H9 (cell line): Measurements from ENCODE around the gene CDH26. TPM values are rescaled to one million over a fixed set of nuclear protein-coding genes. Genes with fewer than 3 reads are reported as not detected.

Experiments used
- DNase-seq: peaks from one replicate; pipeline ENCODE4 v3.0.0-alpha.2; 2017
- H2AFZ ChIP-seq: one replicate; pipeline ENCODE4 v1.6.1; 2013; ENCODE audit warnings: mild to moderate bottlenecking, low read length, control low read depth, moderate library complexity
- H2AK5ac ChIP-seq: 2 replicates; pipeline ENCODE4 v1.6.1; 2013; ENCODE audit warnings: low read length, control low read depth, mixed read lengths; ENCODE audit not compliant: insufficient read length
- H2BK120ac ChIP-seq: one replicate; pipeline ENCODE4 v1.6.1; 2013; ENCODE audit warnings: low read depth, mild to moderate bottlenecking, low read length, control low read depth, inconsistent platforms; ENCODE audit not compliant: poor library complexity, severe bottlenecking
- H2BK12ac ChIP-seq: 2 replicates; pipeline ENCODE4 v1.6.1; 2013; ENCODE audit warnings: low read length, control low read depth, mixed read lengths, low read depth; ENCODE audit not compliant: insufficient read length
- H2BK15ac ChIP-seq: 2 replicates; pipeline ENCODE4 v1.6.1; 2013; ENCODE audit warnings: low read depth, low read length, control low read depth
- H2BK20ac ChIP-seq: one replicate; pipeline ENCODE4 v1.6.1; 2013; ENCODE audit warnings: low read depth, mild to moderate bottlenecking, low read length, control low read depth, inconsistent platforms; ENCODE audit not compliant: poor library complexity, severe bottlenecking
- H2BK5ac ChIP-seq: 2 replicates; pipeline ENCODE4 v1.6.1; 2013; ENCODE audit warnings: low read length, control low read depth, mixed read lengths; ENCODE audit not compliant: insufficient read length
- H3K14ac ChIP-seq: 2 replicates; pipeline ENCODE4 v1.6.1; 2013; ENCODE audit warnings: low read length, control low read depth; ENCODE audit not compliant: insufficient read depth
- H3K18ac ChIP-seq: 2 replicates; pipeline ENCODE4 v1.6.1; 2013; ENCODE audit warnings: low read depth, mild to moderate bottlenecking, mixed read lengths, low read length, control low read depth; ENCODE audit not compliant: insufficient read length
- H3K23ac ChIP-seq: 2 replicates; pipeline ENCODE4 v1.6.1; 2013; ENCODE audit warnings: low read length, control low read depth, mixed read lengths, low read depth; ENCODE audit not compliant: insufficient read length
- H3K23me2 ChIP-seq: 2 replicates; pipeline ENCODE4 v1.6.1; 2013; ENCODE audit warnings: low read depth, mild to moderate bottlenecking, mixed read lengths, low read length, control low read depth; ENCODE audit not compliant: insufficient read length, poor library complexity, severe bottlenecking
- H3K27ac ChIP-seq: 2 replicates; pipeline ENCODE4 v1.5.1; 2013; ENCODE audit warnings: low read length, control low read depth, mixed read lengths, low read depth; ENCODE audit not compliant: insufficient read length
- H3K27me3 ChIP-seq: 2 replicates; pipeline ENCODE4 v1.6.1; 2013; ENCODE audit warnings: low read length, control low read depth, inconsistent platforms; ENCODE audit not compliant: insufficient read depth
- H3K4ac ChIP-seq: 2 replicates; pipeline ENCODE4 v1.6.1; 2013; ENCODE audit warnings: low read depth, mild to moderate bottlenecking, control low read depth, inconsistent platforms, low read length, moderate library complexity
- H3K4me1 ChIP-seq: 2 replicates; pipeline ENCODE4 v1.6.1; 2013; ENCODE audit warnings: low read length, control low read depth, inconsistent platforms; ENCODE audit not compliant: insufficient read depth
- H3K4me2 ChIP-seq: 2 replicates; pipeline ENCODE4 v1.6.1; 2013; ENCODE audit warnings: low read length, control low read depth, mixed read lengths; ENCODE audit not compliant: insufficient read length, insufficient read depth
- H3K56ac ChIP-seq: 2 replicates; pipeline ENCODE4 v1.6.1; 2013; ENCODE audit warnings: low read depth, mild to moderate bottlenecking, mixed read lengths, low read length, control low read depth; ENCODE audit not compliant: insufficient read length
- H3K79me1 ChIP-seq: 2 replicates; pipeline ENCODE4 v1.6.1; 2013; ENCODE audit warnings: low read depth, mild to moderate bottlenecking, moderate library complexity, low read length, control low read depth, inconsistent platforms; ENCODE audit not compliant: insufficient read depth, poor library complexity, severe bottlenecking
- H3K79me2 ChIP-seq: 2 replicates; pipeline ENCODE4 v1.6.1; 2013; ENCODE audit warnings: low read length, control low read depth, inconsistent platforms; ENCODE audit not compliant: insufficient read depth
- H3K9ac ChIP-seq: 2 replicates; pipeline ENCODE4 v1.6.1; 2013; ENCODE audit warnings: low read length, control low read depth, mixed read lengths; ENCODE audit not compliant: insufficient read length; ENCODE audit errors: extremely low read depth
- H3K9me3 ChIP-seq: one replicate; pipeline ENCODE4 v1.6.1; 2013; ENCODE audit warnings: low read depth, low read length, inconsistent platforms; ENCODE audit not compliant: control insufficient read depth
- H3T11ph ChIP-seq: one replicate; pipeline ENCODE4 v1.6.1; 2013; ENCODE audit warnings: mild to moderate bottlenecking, low read length, control low read depth, inconsistent platforms
- H4K20me1 ChIP-seq: one replicate; pipeline ENCODE4 v1.6.1; 2013; ENCODE audit not compliant: control insufficient read depth, insufficient read length, insufficient read depth
- H4K5ac ChIP-seq: 2 replicates; pipeline ENCODE4 v1.6.1; 2013; ENCODE audit warnings: low read depth, mild to moderate bottlenecking, mixed read lengths, low read length, control low read depth; ENCODE audit not compliant: insufficient read length
- H4K8ac ChIP-seq: replicated peaks from 2 replicates; pipeline ENCODE4 v1.6.1; 2013; ENCODE audit warnings: low read length, control low read depth, mixed read lengths, low read depth; ENCODE audit not compliant: insufficient read length
- H4K91ac ChIP-seq: 2 replicates; pipeline ENCODE4 v1.6.1; 2013; ENCODE audit warnings: low read depth, mild to moderate bottlenecking, moderate library complexity, mixed read lengths, low read length, control low read depth; ENCODE audit not compliant: insufficient read length
- H3K27ac Mint-ChIP-seq, 3 experiments: 2 replicates in 2 of 3; 3 replicates in 1 of 3; pipeline ENCODE4 v1.8.0; 2020 to 2021; ENCODE audit warnings: mixed read lengths in 3 of 3, mild to moderate bottlenecking in 1 of 3, moderate library complexity in 1 of 3
- H3K27me3 Mint-ChIP-seq: 2 replicates; pipeline ENCODE4 v1.8.0; 2021; ENCODE audit warnings: low read depth, mild to moderate bottlenecking, moderate library complexity, mixed read lengths
- H3K36me3 Mint-ChIP-seq, 3 experiments: 2 replicates in 2 of 3; 3 replicates in 1 of 3; pipeline ENCODE4 v1.8.0; 2020 to 2021; ENCODE audit warnings: low read depth in 3 of 3, mixed read lengths in 3 of 3; ENCODE audit not compliant: insufficient read depth in 1 of 3
- H3K4me1 Mint-ChIP-seq, 2 experiments: 2 replicates each; pipeline ENCODE4 v1.8.0; 2020; ENCODE audit warnings: mixed read lengths in 2 of 2
- H3K4me3 Mint-ChIP-seq, 2 experiments: 2 replicates in 1 of 2; 3 replicates in 1 of 2; pipeline ENCODE4 v1.8.0; 2020 to 2021; ENCODE audit warnings: mild to moderate bottlenecking in 2 of 2, mixed read lengths in 2 of 2, moderate library complexity in 1 of 2
- H3K9me3 Mint-ChIP-seq, 2 experiments: 2 replicates in 1 of 2; 3 replicates in 1 of 2; pipeline ENCODE4 v1.8.0; 2020; ENCODE audit warnings: mild to moderate bottlenecking in 2 of 2, mixed read lengths in 2 of 2, moderate library complexity in 1 of 2
- WGBS: extraction: QIAGEN DNeasy Blood & Tissue Kit; methylation state at CpG from one replicate; pipeline ENCODE4 v1.1.7; 2013; ENCODE audit warnings: missing lambda C conversion rate, low lambda C conversion rate, mixed read lengths; ENCODE audit not compliant: insufficient read length; ENCODE audit errors: extremely low coverage; 5-methylcytosine and 5-hydroxymethylcytosine counted together
- total RNA-seq: library from RNA; stranded (reverse); gene quantifications from 2 replicates; pipeline ENCODE4 v1.2.1, GENCODE V29; 2021
- TF ChIP-seq, protein P1 (sequence below): fragments of 200-600 bp; sonication (generic); conservative IDR thresholded peaks from 3 replicates; pipeline ENCODE4 v1.8.0; 2021; ENCODE audit warnings: antibody characterized with exemption, mild to moderate bottlenecking

CDH26 gene
- total RNA-seq, 1 experiment from 2014 or later, result 0.79 TPM

DNA sequence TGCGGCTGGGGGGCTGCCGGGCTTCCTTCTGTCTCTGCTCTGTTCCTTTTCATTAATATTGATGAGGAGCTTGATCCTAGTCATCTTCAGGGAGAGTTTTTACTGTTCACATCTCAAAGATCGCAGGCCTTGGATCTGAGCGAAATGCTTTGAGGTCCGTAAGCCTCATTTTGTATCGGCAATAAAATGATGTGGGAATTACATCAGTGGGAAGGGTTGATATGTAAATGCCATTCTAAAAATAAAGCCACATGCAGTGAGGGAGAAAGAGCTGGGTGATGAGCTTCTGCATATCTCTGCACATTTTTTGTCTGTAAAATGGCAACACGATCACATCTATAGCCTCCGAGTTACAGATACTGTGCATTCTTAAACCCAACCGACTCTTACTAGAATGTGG lies 24.9 kb downstream of the CDH26 start:
- no peaks in the 10 kb centered on the region for H3K4me1 ChIP-seq
- H3K27me3 ChIP-seq, result no peaks in the 10 kb centered on the region; the same call in 1 of the 2 replicates
- H4K20me1 ChIP-seq, result no peaks in the 10 kb centered on the region
- no CpG with 5 or more reads among the region's 9 CpGs for WGBS
- H4K91ac ChIP-seq, result no peak overlapping the region
- H3K18ac ChIP-seq, result no peak overlapping the region
- Mint-ChIP-seq H3K4me3 (no peak overlapping the region), H3K27ac (no peak overlapping the region), H3K36me3 (no peaks in the 10 kb centered on the region), H3K27me3 (no peaks in the 10 kb centered on the region), H3K9me3 (no peaks in the 10 kb centered on the region), H3K4me1 (peaks cover 5 to 9% of the 10 kb centered on the region in 2 experiments)
- H3K27ac ChIP-seq, result no peak overlapping the region
- H2BK12ac ChIP-seq, result no peak overlapping the region
- no peaks in the 10 kb centered on the region for H3K9me3 ChIP-seq
- no peak overlapping the region for H3K14ac ChIP-seq
- H2AK5ac ChIP-seq, result no peak overlapping the region
- no peak for DNase-seq
- H2BK120ac ChIP-seq, result no peak overlapping the region
- H2BK5ac ChIP-seq, result no peak overlapping the region
- no peak overlapping the region for H3K9ac ChIP-seq
- H4K5ac ChIP-seq, result no peak overlapping the region
- no peak overlapping the region for H3K4ac ChIP-seq
- H3K56ac ChIP-seq, result no peak overlapping the region
- no peaks in the 10 kb centered on the region for H3K79me1 ChIP-seq
- TF ChIP-seq, protein P1, sequence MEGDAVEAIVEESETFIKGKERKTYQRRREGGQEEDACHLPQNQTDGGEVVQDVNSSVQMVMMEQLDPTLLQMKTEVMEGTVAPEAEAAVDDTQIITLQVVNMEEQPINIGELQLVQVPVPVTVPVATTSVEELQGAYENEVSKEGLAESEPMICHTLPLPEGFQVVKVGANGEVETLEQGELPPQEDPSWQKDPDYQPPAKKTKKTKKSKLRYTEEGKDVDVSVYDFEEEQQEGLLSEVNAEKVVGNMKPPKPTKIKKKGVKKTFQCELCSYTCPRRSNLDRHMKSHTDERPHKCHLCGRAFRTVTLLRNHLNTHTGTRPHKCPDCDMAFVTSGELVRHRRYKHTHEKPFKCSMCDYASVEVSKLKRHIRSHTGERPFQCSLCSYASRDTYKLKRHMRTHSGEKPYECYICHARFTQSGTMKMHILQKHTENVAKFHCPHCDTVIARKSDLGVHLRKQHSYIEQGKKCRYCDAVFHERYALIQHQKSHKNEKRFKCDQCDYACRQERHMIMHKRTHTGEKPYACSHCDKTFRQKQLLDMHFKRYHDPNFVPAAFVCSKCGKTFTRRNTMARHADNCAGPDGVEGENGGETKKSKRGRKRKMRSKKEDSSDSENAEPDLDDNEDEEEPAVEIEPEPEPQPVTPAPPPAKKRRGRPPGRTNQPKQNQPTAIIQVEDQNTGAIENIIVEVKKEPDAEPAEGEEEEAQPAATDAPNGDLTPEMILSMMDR, result no peak
- no peaks in the 10 kb centered on the region for H3K79me2 ChIP-seq
- no peak overlapping the region for H2BK20ac ChIP-seq
- no peak overlapping the region for H3T11ph ChIP-seq
- H2BK15ac ChIP-seq, result no peak overlapping the region
- no peak overlapping the region for H4K8ac ChIP-seq
- H3K4me2 ChIP-seq, result no peak overlapping the region
- H2AFZ ChIP-seq, result no peak overlapping the region
- H3K23me2 ChIP-seq, result no peaks in the 10 kb centered on the region
- no peak overlapping the region for H3K23ac ChIP-seq
